Middle frontal gyrus (tissue), 1 donor: ENCODE measurements around the gene ELSPBP1.
"Not testable (repeated sequence)": the region's sequence is repeated elsewhere in the genome, so short reads cannot be mapped to it uniquely, and the experiment has no call there.

Experiments
- DNase-seq: peaks from one replicate; pipeline ENCODE4 v3.0.0-alpha.2; 2015; ENCODE audit warnings: low spot score; ENCODE audit errors: extremely low spot score

Gene ELSPBP1

DNA sequence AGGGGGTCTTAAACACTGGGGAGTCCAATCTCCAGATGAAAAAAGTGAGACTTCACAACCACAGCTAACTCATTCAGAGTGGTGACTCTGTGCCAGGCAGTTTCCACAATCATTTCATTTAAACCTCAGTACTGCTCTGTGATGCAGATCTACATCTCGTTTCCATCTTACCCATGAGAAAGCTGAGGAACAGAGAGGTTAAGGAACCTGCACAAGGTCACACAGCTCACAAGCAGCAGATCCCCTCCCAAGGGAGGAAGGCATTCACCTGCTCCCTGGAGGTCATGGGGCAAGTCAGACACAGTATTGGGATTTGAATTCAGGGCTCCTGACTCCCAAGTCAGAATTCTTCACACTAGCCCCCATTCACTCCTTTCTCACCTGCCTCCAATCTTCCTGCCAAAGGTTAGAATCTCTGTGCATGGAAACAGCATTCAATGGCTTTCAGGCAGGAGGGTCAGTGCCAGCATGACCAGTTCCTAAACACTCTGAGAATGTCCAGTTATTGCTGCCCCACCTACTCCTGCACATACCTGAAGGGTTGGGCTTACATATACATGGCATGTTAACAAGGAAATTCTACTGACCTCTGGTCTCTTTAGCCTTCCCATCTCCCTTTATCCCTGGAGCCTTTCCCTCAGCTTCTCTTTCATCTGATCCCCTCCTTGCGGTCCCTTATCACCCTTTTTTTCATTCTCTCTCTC is 47.6 kb downstream of the ELSPBP1 start:
- DNase-seq: no peak

DNA sequence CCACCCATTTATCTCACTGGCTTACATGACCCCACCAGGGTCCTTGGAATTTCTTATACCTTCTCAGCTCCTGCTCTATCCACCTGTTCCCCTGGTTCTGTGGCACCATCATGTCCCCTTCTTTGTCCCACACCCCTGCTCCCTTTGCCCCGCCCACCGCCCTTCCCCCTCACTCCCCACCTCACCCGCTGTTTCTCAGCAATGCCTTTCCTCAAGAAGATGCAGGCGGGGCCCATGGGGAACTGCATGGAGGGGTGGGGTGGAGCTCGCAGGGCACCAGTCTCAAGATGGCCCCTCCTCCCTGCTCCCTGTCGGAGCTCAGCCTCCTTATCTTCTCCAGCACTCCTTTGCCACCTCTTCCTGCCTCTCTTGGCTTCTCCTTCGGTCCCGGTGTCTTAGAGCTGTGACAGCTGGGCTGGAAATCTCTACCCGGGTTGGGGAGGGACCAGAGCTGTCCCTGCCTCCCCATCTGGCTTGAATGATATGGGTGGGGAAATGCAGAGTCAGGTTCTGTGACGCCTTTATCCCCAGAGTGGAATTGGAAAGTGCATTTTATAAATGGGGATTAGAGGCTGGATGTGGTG is 49.3 kb downstream of the ELSPBP1 start, which contains the start of gene CABP5:
TSS of gene CABP5 (minus strand) at position 405 of the 584 bp plus-strand sequence. CDS start at position 248, 157 bp downstream.
- DNase-seq: no peak

DNA sequence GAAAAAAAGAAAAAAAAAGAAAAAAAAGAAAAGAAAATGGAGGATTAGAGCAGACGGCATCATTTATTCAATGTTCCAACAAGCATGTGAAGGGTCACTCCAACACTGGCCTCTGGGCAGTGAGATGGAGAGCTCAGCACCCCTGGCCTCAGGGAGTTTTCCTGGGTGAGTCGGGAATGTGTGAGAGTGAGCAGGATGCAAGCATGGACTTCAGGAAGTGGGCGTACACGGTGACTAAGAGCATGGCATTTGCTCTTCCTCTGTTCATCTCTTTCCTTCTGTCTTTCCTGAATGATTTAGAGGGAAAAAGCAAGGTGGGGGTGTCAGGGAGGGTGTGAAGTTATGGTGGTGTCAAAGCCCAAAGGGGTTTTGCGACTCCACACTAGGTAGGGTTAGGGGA is 50.1 kb downstream of the ELSPBP1 start:
- DNase-seq: no peak

DNA sequence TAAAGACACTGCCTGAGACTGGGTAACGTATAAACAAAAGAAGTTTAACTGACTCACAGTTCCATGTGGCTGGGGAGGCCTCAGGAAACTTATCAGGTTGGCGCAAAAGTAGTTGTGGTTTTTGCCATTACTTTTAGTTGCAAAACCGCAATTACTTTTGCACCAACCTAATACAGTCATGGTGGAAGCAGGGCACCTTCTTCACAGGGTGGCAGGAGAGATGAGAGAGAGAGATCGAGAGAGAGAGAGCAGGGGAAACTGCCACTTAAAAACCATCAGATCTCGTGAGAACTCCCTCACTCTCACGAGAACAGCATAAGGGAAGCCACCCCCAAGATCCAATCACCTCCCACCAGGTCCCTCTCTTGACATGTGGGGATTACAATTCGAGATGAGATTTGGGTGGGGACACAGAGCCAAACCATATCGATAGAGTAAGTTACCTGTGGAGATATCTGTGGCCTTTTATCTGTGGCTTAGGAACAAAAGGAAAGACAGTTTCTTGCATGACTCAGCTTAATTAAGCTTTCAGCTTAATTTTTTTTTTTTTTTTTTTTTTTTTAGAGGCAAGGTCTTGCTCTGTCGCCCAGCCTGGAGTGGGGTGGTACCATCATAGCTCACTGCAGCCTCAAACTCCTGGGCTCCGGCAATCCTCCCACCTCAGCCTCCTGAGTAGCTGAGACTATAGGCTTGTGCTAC is 57.1 kb downstream of the ELSPBP1 start:
- no peak for DNase-seq

DNA sequence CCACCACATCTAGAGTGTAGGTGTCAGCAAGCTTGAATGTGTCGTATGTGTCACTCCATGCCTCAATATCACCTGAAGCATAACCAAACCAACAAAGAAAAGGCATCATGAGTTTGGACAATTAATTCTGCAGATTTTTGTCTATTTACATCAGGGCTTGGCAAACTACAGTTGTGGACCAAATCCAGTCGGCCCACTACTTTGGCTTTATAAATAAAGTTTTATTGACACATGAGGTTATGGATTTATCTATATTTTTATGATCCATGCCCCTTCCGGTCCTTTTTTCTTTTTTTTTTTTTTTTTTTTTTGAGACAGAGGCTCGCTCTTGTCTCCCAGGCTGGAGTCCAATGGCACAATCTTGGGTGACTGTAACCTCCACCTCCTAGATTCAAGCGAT is 58.6 kb downstream of the ELSPBP1 start:
- no peak for DNase-seq

DNA sequence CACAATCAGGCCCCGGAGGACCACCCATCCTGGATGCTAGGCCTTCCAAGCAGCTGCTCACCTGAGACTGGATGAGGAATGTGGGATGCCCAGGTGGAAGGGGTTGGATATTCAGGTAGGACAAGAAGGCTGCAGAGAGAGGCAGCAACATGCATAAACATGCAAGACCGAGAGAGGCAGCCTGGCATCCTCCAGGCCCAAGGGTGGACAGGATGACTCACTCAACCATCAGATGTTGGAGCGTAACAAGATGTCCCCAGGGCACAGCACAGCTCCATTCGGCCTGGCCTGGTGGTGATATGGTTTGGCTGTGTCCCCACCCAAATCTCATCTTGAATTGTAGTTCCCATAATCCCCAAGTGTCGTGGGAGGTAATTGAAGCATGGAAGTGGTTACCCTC is 59.4 kb downstream of the ELSPBP1 start:
- no peak for DNase-seq

DNA sequence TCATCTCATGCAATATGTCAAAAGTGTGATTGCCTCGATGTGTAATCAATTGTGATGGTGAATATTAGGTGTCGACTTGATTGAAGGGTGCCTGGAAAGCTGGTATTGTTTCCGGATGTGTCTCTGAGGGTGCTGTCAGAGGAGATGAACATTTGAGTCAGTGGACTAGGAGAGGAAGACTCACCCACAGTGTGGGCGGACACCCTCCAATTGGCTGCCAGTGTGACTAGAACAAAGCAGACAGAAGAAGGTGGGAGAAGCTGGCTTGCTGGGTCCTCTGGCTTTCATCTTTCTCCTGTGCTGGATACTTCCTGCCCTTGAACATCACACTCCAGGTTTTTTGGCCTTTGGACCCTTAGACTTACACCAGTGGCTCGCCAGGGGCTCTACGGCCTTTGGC is 64.9 kb downstream of the ELSPBP1 start:
- DNase-seq: no peak

DNA sequence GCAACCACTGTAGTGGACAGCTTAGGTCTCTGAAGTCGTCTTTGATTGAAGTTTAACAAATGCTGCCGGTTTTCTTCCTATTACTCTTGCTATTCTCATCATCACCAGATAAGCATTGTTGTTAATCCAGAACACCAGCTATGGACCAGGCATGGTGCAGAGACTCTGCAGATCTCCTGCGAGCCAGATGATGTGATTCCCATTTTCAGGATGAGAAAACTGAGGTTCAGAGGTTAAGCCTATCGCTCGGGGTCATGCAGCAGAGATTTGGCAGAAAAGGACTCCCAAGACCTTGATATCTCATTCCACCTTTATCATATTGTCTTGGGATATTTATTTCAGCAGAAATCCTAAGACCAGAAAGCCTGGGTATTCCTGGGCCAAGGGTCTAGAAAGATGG is 65.9 kb downstream of the ELSPBP1 start:
- no peak for DNase-seq

DNA sequence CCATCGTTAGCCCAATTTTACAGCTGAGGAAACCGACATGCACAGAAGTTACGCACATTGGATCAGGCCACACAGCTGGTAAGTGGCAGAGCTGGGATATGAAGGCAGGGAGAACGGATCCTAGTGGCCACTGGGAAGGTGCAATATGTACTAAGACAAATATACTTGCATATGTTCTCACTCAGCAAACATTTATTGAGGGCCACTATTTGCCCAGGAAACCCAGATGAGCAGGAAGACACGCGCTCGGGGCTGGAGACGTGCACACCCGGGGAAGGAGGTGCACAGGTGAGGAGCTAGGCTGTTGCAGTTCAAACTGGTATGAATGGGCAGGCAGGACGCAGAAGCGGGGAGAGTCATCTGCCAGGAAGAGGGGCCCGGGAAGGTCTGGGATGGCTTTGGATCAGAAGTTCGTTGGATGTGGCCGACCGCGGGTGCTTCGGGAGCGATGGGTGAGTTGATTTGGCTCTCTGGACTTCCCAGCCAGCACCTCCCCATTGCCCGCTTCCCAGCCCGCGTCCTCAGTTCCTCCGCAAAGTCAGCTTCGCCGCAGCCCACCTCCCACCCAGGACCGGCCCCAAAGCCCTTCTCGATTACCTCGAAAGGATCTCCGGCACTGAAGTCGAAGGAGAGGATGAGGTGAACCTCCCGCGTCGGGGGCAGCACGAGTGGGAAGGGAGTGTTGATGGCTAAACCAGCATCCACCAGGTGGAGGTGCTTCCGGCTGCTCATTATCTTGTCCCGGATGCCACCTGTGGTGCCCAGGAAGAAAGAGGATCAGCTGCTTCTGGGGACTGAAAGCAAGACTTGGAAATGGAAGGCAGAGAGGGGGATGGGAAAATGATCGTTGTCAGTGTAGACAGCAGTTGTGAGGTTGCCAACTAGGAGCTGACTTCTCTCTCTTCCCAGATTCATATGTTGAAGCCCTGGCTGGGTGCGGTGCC is 67.2 kb downstream of the ELSPBP1 start:
- DNase-seq: no peak

DNA sequence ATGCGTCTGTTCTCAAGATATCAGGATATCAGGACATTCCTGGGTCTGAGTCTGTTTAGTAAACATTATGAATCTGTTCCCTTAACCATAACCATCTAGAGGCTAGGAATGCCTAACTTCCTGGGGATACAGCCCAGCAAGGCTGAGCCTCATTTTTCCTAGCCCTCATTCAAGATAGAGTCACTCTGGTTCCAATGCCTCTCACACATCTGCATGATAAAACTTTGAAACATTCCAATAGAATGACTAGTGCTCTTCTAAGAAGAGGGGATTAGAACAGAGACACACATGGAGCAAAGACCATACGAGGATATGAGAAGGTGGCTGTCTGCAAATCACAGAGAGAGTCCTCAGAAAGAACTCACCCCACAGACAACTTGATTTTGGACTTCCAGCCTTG is 70.1 kb downstream of the ELSPBP1 start:
- no peak for DNase-seq

DNA sequence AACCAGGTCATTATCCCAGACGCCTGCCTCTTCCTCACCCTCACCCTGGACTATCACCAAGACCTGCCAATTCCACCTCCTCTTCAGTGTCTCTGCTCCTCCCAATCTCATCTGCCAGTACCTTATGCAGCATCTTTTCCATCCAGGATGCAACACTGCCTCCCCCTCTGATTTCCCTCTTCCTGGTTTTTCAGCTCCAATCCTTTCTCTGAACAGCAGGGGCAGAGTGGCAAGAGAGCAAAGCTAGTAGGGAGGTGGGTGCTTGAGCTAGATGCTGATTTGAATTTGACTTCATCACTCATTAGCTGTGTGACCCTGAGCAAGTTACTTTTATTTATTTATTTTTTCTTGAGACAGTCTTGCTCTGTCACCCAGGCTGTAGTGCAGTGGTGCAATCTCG is 75.0 kb downstream of the ELSPBP1 start:
- no peak for DNase-seq

DNA sequence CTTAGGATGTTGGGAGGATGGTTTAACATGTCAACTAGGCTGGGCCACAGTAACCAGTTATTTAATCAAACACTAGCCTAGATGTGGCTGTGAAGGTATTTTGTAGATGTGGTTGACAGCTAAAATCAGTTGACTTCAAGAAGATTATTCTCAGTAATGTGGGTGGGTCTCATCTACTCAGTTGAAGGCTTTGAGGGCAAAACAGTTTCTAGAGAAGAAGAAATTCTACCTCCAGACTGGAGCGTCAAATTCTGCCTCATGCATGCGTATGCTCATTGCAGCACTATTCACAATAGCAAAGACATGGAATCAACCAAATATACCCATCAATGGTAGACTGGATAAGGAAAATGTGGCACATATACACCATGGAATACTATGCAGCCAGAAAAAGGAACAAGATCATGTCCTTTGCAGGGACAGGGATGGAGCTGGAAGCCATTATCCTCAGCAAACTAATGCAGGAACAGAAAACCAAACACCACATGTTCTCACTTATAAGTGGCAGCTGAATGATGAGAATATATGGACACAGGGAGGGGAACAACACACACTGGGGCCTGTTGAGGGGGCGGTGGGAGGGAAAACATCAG is 75.8 kb downstream of the ELSPBP1 start:
- not testable (repeated sequence) for DNase-seq
